Endothelial cell (in vitro differentiated cells): Measurements from ENCODE around the gene PEX1. TPM values are rescaled to one million over a fixed set of nuclear protein-coding genes. Genes with fewer than 3 reads are reported as not detected.
"Not testable (repeated sequence)": the region's sequence is repeated elsewhere in the genome, so short reads cannot be mapped to it uniquely, and the experiment has no call there.

Experiments used
- DNase-seq: peaks from one replicate; pipeline ENCODE4 v3.0.0; 2021; ENCODE audit warnings: low spot score
- H3K27ac Mint-ChIP-seq: one replicate; pipeline ENCODE4 v1.8.0; 2021; ENCODE audit warnings: mixed read lengths, inconsistent platforms; ENCODE audit not compliant: unreplicated experiment
- H3K27me3 Mint-ChIP-seq: one replicate; pipeline ENCODE4 v1.8.0; 2021; ENCODE audit warnings: mild to moderate bottlenecking, moderate library complexity, mixed read lengths, inconsistent platforms; ENCODE audit not compliant: unreplicated experiment
- H3K36me3 Mint-ChIP-seq: one replicate; pipeline ENCODE4 v1.8.0; 2021; ENCODE audit warnings: mild to moderate bottlenecking, low read depth, mixed read lengths, inconsistent platforms; ENCODE audit not compliant: unreplicated experiment
- H3K4me1 Mint-ChIP-seq: one replicate; pipeline ENCODE4 v1.8.0; 2021; ENCODE audit warnings: mild to moderate bottlenecking, mixed read lengths, inconsistent platforms; ENCODE audit not compliant: unreplicated experiment
- H3K4me3 Mint-ChIP-seq: one replicate; pipeline ENCODE4 v1.8.0; 2021; ENCODE audit warnings: mild to moderate bottlenecking, mixed read lengths, inconsistent platforms; ENCODE audit not compliant: unreplicated experiment
- H3K9me3 Mint-ChIP-seq: one replicate; pipeline ENCODE4 v1.8.0; 2021; ENCODE audit warnings: mixed read lengths, inconsistent platforms; ENCODE audit not compliant: unreplicated experiment
- CTCF ChIP-seq: fragments of 200-600 bp; sonication (generic); IDR thresholded peaks from one replicate; pipeline ENCODE4 v1.5.0; 2021; ENCODE audit warnings: antibody characterized with exemption; ENCODE audit not compliant: unreplicated experiment
- total RNA-seq: library from RNA; stranded (reverse); fragmentation: NEBNext Ultra II Directional; extraction: Animal tissue kit (Norgen Biotek cat#: 25700); gene quantifications from one replicate; pipeline ENCODE4 v1.2.1, GENCODE V29; 2021; ENCODE audit not compliant: unreplicated experiment

PEX1 gene
- total RNA-seq, 1 donor from 2014 or later, result 20.3 TPM

GRCh38 chr7:92546856-92547497, 18.7 kb upstream of the PEX1 start:
- DNase-seq, result no peak
- Mint-ChIP-seq H3K9me3 (no peaks in the 10 kb centered on the region), H3K27me3 (peaks cover 3% of the 10 kb centered on the region), H3K4me3 (no peak overlapping the region), H3K36me3 (peaks cover 4% of the 10 kb centered on the region), H3K27ac (no peak overlapping the region), H3K4me1 (no peaks in the 10 kb centered on the region)
- TF ChIP-seq CTCF, result no peak

- not testable (repeated sequence) for H3K36me3 Mint-ChIP-seq, DNase-seq, H3K4me1 Mint-ChIP-seq, H3K9me3 Mint-ChIP-seq, H3K4me3 Mint-ChIP-seq, H3K27me3 Mint-ChIP-seq, H3K27ac Mint-ChIP-seq
Observed at GRCh38 chr7:92545116-92545515, 16.8 kb upstream of the PEX1 start.

GRCh38 chr7:92543542-92543941, 15.2 kb upstream of the PEX1 start:
- H3K27me3 Mint-ChIP-seq, DNase-seq, H3K27ac Mint-ChIP-seq, H3K4me1 Mint-ChIP-seq, H3K9me3 Mint-ChIP-seq: not testable (repeated sequence)
- Mint-ChIP-seq H3K36me3 (peaks cover 10% of the 10 kb centered on the region), H3K4me3 (peak overlapping the region; percentile 12)

- TF ChIP-seq CTCF, result no peak
- peaks cover 38% of the 10 kb centered on the region for H3K36me3 Mint-ChIP-seq
- H3K4me3 Mint-ChIP-seq, result no peak overlapping the region
- no peak overlapping the region for H3K27ac Mint-ChIP-seq
- H3K27me3 Mint-ChIP-seq, result no peaks in the 10 kb centered on the region
- no peaks in the 10 kb centered on the region for H3K9me3 Mint-ChIP-seq
- no peak for DNase-seq
- H3K4me1 Mint-ChIP-seq, result peaks cover 18% of the 10 kb centered on the region
Observed at GRCh38 chr7:92534572-92534971, 6.3 kb upstream of the PEX1 start.

GRCh38 chr7:92528958-92529264, 591 bp upstream of the PEX1 start:
- peak overlapping the region; percentile 99 for H3K27ac Mint-ChIP-seq
- DNase-seq, result no peak
- H3K27me3 Mint-ChIP-seq, result peaks cover 4% of the 10 kb centered on the region
- TF ChIP-seq CTCF, result no peak
- no peaks in the 10 kb centered on the region for H3K9me3 Mint-ChIP-seq
- peaks cover 18% of the 10 kb centered on the region for H3K4me1 Mint-ChIP-seq
- peak overlapping the region; percentile 96 for H3K4me3 Mint-ChIP-seq
- H3K36me3 Mint-ChIP-seq, result peaks cover 27% of the 10 kb centered on the region

GRCh38 chr7:92527300-92528187, 776 bp downstream of the PEX1 start:
- peaks cover 18% of the 10 kb centered on the region for H3K4me1 Mint-ChIP-seq

More at GRCh38 chr7:92527300-92528187, 776 bp downstream of the PEX1 start:
- peak; percentile 66 for DNase-seq
- no peak for TF ChIP-seq CTCF
- H3K27ac Mint-ChIP-seq, result peak overlapping the region; percentile 44
- H3K27me3 Mint-ChIP-seq, result peaks cover 4% of the 10 kb centered on the region
- peaks cover 18% of the 10 kb centered on the region for H3K36me3 Mint-ChIP-seq
- peak overlapping the region; percentile 93 for H3K4me3 Mint-ChIP-seq
- no peaks in the 10 kb centered on the region for H3K9me3 Mint-ChIP-seq
